HepG2 (cell line): Measurements from ENCODE around the gene RUSC1. TPM values are rescaled to one million over a fixed set of nuclear protein-coding genes. Genes with fewer than 3 reads are reported as not detected.

Source experiments
- ATAC-seq: fragments of 200-7000 bp; cut with Tn5 transposase; 3 replicates; pipeline ENCODE4 v1.9.1; 2020; ENCODE audit warnings: mild to moderate bottlenecking, moderate library complexity
- BruUV-seq: library from RNA; stranded (reverse); fragments of 400-500 nt; replicated peaks from 2 replicates; lab custom pipeline; 2021; lab: Mats Ljungman, UMichigan
- CTCF ChIA-PET: fragments of 300-600 bp; formaldehyde crosslinking; extraction: SDS; loops from one replicate; lab custom pipeline; 2021; ENCODE audit warnings: low total read pairs, inconsistent platforms, low intra/inter-chr PET ratio; lab: Yijun Ruan, JAX
- POLR2A ChIA-PET: fragments of 350-600 bp; sonication (Branson Sonifier 250); formaldehyde crosslinking; loops from one replicate; lab custom pipeline; 2020; ENCODE audit warnings: antibody characterized with exemption, inconsistent platforms; lab: Yijun Ruan, JAX
- DNase-seq: peaks from one replicate; pipeline ENCODE4 v3.0.0-alpha.2; 2015; ENCODE audit warnings: low spot score
- FAIRE-seq: peaks from 3 replicates; lab custom pipeline; 2011; peaks lifted over from hg19 to GRCh38; lab: Jason Lieb, UNC
- H2AFZ ChIP-seq: one replicate; pipeline ENCODE4 v1.6.1; 2011; ENCODE audit warnings: low read length, inconsistent platforms
- H3K27ac ChIP-seq: fragments of 300-600 bp; 3 replicates; pipeline ENCODE4 v1.8.0; 2011; ENCODE audit warnings: mixed run types, mild to moderate bottlenecking, mixed read lengths, low read length, inconsistent platforms; ENCODE audit not compliant: insufficient read depth; ENCODE audit errors: extremely low read length
- H3K27me3 ChIP-seq, 2 experiments: fragments of 200-600 bp in 1 of 2; 2 replicates in 1 of 2; 3 replicates in 1 of 2; pipeline versions ENCODE4 v1.6.0 to v1.8.0; 2011; ENCODE audit warnings: low read length in 2 of 2, mild to moderate bottlenecking in 2 of 2, moderate library complexity in 2 of 2, inconsistent platforms in 1 of 2; ENCODE audit not compliant: insufficient read depth in 2 of 2, control insufficient read depth in 1 of 2
- H3K36me3 ChIP-seq, 2 experiments: fragments of 200-600 bp in 1 of 2; replicated peaks in 1 of 2; 2 replicates in 1 of 2; 3 replicates in 1 of 2; pipeline versions ENCODE4 v1.5.1 to v1.8.0; 2011; ENCODE audit warnings: low read length in 2 of 2, inconsistent platforms in 1 of 2; ENCODE audit not compliant: insufficient read depth in 2 of 2, control insufficient read depth in 1 of 2
- H3K4me1 ChIP-seq: 2 replicates; pipeline ENCODE4 v1.5.1; 2012; ENCODE audit warnings: low read length, inconsistent platforms; ENCODE audit not compliant: insufficient read depth
- H3K4me2 ChIP-seq: 2 replicates; pipeline ENCODE4 v1.6.0; 2011; ENCODE audit warnings: low read depth, low read length, inconsistent platforms
- H3K4me3 ChIP-seq, 3 experiments: fragments of 200-600 bp in 1 of 3; sonication (generic), shearing (Covaris generic) in 1 of 3; replicated peaks in 1 of 3; 2 replicates each; pipeline ENCODE4 v1.5.1; 2011 to 2016; ENCODE audit warnings: low read length in 3 of 3, inconsistent platforms in 2 of 3, low read depth in 2 of 3, mild to moderate bottlenecking in 2 of 3, control low read depth in 1 of 3, mixed read lengths in 1 of 3; ENCODE audit not compliant: insufficient read depth in 1 of 3
- H3K79me2 ChIP-seq: one replicate; pipeline ENCODE4 v1.6.1; 2011; ENCODE audit warnings: low read length, inconsistent platforms; ENCODE audit not compliant: insufficient read depth
- H3K9ac ChIP-seq: 2 replicates; pipeline ENCODE4 v1.6.0; 2011; ENCODE audit warnings: mild to moderate bottlenecking, low read depth, low read length, inconsistent platforms; ENCODE audit not compliant: insufficient read depth
- H3K9me3 ChIP-seq: 2 replicates; pipeline ENCODE4 v1.5.1; 2012; ENCODE audit warnings: mild to moderate bottlenecking, low read length
- H4K20me1 ChIP-seq: 2 replicates; pipeline ENCODE4 v1.6.0; 2011; ENCODE audit warnings: inconsistent platforms, mild to moderate bottlenecking, low read length, moderate library complexity; ENCODE audit not compliant: insufficient read depth
- MXD3 ChIP-seq: IDR thresholded peaks from 2 replicates; pipeline ENCODE4 v1.6.1; 2016; ENCODE audit warnings: mild to moderate bottlenecking, missing biosample characterization, missing genetic modification reagents
- NFKBIZ ChIP-seq: IDR thresholded peaks from 2 replicates; pipeline ENCODE4 v1.6.1; 2018; ENCODE audit warnings: missing genetic modification reagents, missing compliant biosample characterization
- SMAD1 ChIP-seq: sonication (generic); formaldehyde crosslinking; IDR thresholded peaks from 2 replicates; pipeline ENCODE4 v1.4.0; 2020; ENCODE audit warnings: missing genetic modification reagents, low read depth, mild to moderate bottlenecking, borderline replicate concordance
- ZFP91 ChIP-seq: sonication (generic); formaldehyde crosslinking; IDR thresholded peaks from 2 replicates; pipeline ENCODE4 v1.9.0; 2022; ENCODE audit warnings: missing genetic modification reagents, mild to moderate bottlenecking, borderline replicate concordance
- ZMYM3 ChIP-seq: sonication (generic); formaldehyde crosslinking; IDR thresholded peaks from 2 replicates; pipeline ENCODE4 v1.5.1; 2020; ENCODE audit warnings: mild to moderate bottlenecking, missing genetic modification reagents
- ZNF484 ChIP-seq: sonication (generic); formaldehyde crosslinking; IDR thresholded peaks from 2 replicates; pipeline ENCODE4 v1.5.1; 2020; ENCODE audit warnings: mild to moderate bottlenecking, low read depth, missing genetic modification reagents, borderline replicate concordance
- ZNF780A ChIP-seq: sonication (generic); formaldehyde crosslinking; IDR thresholded peaks from 2 replicates; pipeline ENCODE4 v1.8.0; 2022; ENCODE audit warnings: mild to moderate bottlenecking, missing genetic modification reagents, moderate library complexity
- WGBS: methylation state at CpG from one replicate; pipeline ENCODE4 v1.1.6; 2017; ENCODE audit warnings: low lambda C conversion rate; 5-methylcytosine and 5-hydroxymethylcytosine counted together
- in situ Hi-C: cut with HindIII; loops from 2 replicates; pipeline ENCODE4 v1.10.0; 2017; ENCODE audit warnings: low pct_unique_long_range_greater_than_20kb; ENCODE audit not compliant: extremely low pct_ligation_motif_present
- intact Hi-C: fragments of 100-400 bp; cut with micrococcal nuclease; formaldehyde crosslinking; loops from one replicate; pipeline ENCODE4 v1.10.0; 2022; ENCODE audit not compliant: unreplicated experiment
- polyA plus RNA-seq, 8 experiments: library from polyadenylated mRNA; depleted of rRNA in 3 of 8; stranded (reverse) in 7 of 8; unstranded in 1 of 8; fragments of >200 nt; fragmentation: Illumina TruSeq in 4 of 8; extraction: Trizol in 4 of 8; gene quantifications; 2 replicates each; pipeline versions ENCODE4 v1.2.1 to v1.2.3, GENCODE V29; 2011 to 2016; ENCODE audit warnings: low read depth in 4 of 8, missing spikeins in 1 of 8, mixed read lengths in 1 of 8; ENCODE audit not compliant: insufficient read depth in 1 of 8
- total RNA-seq, 5 experiments: library from RNA; depleted of rRNA; stranded (reverse); fragments of >200 nt; fragmentation: Illumina TruSeq; extraction: Trizol; gene quantifications; 2 replicates each; pipeline ENCODE4 v1.2.3, GENCODE V29; 2016; ENCODE audit warnings: low read depth in 1 of 5

RUSC1 gene
- total and polyA plus RNA-seq, 2 of the 13 experiments (the other 11 are each of a cell fraction or from before 2014, with no cell fraction given): 18.7 to 20.4 TPM

DNA sequence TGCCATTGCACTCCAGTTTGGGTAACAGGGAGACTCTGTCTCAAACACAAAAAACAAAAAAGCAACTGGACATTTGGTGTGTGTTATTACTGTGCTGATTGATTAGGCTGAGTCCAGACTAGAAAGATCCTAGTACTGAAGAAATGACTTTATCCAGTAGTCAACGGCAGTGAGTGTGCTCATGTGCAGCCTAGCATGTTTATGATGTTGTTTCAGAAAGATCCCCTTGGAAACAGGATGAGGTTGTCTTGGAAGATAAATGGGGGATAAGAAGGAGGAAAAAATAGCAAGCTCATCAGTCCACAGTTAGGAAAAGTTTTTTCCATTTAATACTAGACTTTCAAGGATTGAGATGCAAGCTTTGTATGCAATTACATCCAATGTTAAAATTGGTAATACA lies 14.3 kb downstream of the RUSC1 start:
- Histone ChIP-seq H3K36me3 (peaks cover 19 to 52% of the 10 kb centered on the region in 2 experiments), H3K4me2 (no peak overlapping the region), H3K4me3 (no peak overlapping the region), H4K20me1 (no peaks in the 10 kb centered on the region), H3K27me3 (no peaks in the 10 kb centered on the region), H3K9ac (no peak overlapping the region), H3K9me3 (no peaks in the 10 kb centered on the region), H3K79me2 (no peaks in the 10 kb centered on the region), H3K4me1 (no peaks in the 10 kb centered on the region), H2AFZ (no peak overlapping the region), H3K27ac (no peak overlapping the region)
- intact Hi-C loops (no loop called here), in situ Hi-C loops (no loop called here)
- CTCF ChIA-PET: no interaction called here
- POLR2A ChIA-PET: no interaction called here
- ATAC-seq: no peak
- no peak for FAIRE-seq
- TF ChIP-seq ZNF484 (CRISPR knock-in tag) (no peak), SMAD1 (CRISPR knock-in tag) (no peak), NFKBIZ (CRISPR knock-in tag) (no peak), ZFP91 (CRISPR knock-in tag) (no peak), ZMYM3 (no peak), MXD3 (CRISPR knock-in tag) (no peak), ZNF780A (CRISPR knock-in tag) (no peak)
- DNase-seq: no peak
- WGBS: 96% methylated on average over 1 of the region's 1 CpG
- no TSS peak for BruUV-seq
